HG03558 (cell line): Measurements from ENCODE around the gene PRKCE.

Experiments
- ATAC-seq: cut with Tn5 transposase; IDR thresholded peaks from one replicate; pipeline ENCODE4 v1.9.1; 2021; ENCODE audit warnings: moderate number of reproducible peaks; ENCODE audit not compliant: unreplicated experiment; ENCODE audit errors: extremely low read depth

The PRKCE gene

DNA sequence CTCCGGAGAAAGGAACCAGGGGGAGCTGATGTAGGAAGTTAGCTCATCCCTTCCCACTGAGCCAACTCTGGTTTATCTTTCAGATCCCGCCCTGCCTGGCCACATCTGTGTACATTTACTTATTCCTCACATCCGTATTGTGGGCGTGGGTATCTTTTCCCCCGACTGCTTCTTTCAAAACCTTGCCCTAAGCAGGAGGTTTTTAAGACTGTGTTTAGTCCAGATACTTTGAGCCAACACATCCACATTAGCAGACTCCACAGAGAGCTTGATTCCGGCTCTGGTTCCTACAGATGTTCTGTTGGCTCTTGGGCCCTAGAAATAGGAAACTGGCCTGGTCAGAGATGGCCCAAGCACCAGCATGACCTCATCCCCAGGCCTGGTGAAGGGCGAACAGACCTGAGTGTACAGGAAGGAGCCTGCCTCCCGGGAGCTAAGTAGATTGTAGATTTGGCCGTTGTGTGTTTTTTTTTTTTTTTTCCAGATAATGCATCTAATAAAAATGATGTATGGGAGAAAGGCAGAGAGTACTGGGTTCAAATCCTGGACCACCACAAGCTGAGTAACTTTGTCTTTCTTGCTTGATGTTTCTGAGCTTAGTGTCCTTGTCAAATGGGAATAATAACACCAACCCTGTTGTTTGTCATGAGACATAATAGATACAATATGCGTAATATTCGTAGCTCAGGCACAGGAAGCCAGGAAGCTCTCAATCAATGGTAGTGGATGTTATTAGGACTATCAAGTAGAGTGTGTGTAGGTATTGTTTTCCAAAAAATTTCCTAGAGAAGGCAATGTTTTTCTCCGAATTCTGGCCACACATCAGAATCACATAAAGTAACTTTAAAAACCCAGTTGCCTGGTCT is 92.3 kb downstream of the PRKCE start:
- no peak for ATAC-seq

DNA sequence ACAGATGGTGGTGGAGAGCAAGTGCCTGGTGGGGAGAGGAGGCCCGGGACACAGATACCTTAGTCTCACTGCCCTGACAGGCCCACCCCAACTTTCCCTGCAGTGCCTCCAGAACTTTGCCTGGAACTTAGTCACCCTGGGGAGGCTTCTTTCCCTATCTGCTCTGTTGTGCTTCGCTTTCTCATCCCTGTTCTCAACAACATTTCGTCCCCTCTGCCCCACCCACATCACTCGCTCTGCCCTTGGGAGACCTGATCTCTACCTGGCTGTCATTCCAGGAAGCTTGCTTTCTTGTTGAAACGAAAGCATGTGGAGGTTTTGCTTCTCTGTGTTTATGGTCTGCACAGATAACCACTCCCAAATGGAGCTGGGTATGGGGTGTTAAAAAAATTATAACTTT is 93.8 kb downstream of the PRKCE start:
- ATAC-seq, result no peak

GRCh38 chr2:45746888-45747287 is 95.4 kb downstream of the PRKCE start:
- ATAC-seq, result no peak

DNA sequence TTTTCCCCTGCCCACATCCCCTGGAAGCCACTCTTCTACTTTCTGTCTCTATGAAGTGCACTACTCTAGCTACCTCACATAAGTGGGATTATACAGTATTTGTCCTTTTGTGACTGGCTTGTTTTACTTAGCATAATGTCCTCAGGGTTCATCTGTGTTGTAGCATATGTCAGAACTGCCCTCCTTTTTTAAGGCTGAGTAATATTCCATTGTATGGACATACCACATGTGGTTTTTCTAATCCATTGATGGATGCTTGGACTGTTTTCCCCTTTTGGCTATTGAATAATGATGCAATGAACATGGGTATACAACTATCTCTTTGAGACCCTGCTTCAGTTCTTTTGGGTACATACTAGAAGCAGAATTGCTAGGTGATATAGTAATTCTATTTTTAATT is 95.9 kb downstream of the PRKCE start:
- no peak for ATAC-seq

- ATAC-seq, result no peak
These were observed 96.8 kb downstream of the PRKCE start for GRCh38 chr2:45748239-45748638.

- ATAC-seq, result no peak
These were observed 98.5 kb downstream of the PRKCE start for GRCh38 chr2:45750001-45750400.

DNA sequence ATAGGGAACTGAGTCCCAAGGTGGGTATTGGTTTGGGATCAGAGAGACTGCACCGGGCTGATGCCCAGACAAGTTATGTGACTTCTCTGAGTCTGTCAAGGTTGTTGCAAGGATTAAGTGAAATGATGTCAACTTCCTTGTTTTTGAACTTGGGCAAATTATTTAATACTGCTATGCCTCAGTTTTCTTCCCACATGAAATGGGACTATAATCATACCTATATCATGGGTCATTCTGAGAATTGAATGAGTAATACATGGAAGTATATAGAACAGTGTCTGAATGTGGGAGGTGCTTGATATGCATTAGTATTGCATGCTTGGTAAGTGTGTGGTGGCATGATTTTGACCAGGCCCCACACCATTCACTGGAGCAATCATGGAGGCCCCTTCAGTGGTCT is 99.0 kb downstream of the PRKCE start:
- no peak for ATAC-seq

DNA sequence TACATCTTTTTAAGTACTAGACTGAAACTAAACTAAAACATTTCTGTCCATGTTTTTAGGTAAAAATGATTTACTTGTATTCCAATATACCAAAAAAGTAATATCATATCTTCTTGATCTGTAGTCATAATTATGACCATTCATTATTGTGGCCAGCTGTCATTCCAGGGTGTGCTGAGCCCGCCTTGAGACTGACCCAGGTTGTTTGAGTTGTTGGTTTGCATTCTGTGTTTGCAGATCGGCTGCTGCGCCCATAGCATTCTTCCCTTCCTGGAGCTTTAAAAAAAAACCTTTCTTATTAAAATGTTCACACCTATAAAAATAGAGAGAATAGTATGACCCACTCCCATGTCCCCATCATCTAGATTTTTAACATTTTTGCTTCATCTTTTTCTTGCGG is 101.9 kb downstream of the PRKCE start:
- ATAC-seq, result no peak

DNA sequence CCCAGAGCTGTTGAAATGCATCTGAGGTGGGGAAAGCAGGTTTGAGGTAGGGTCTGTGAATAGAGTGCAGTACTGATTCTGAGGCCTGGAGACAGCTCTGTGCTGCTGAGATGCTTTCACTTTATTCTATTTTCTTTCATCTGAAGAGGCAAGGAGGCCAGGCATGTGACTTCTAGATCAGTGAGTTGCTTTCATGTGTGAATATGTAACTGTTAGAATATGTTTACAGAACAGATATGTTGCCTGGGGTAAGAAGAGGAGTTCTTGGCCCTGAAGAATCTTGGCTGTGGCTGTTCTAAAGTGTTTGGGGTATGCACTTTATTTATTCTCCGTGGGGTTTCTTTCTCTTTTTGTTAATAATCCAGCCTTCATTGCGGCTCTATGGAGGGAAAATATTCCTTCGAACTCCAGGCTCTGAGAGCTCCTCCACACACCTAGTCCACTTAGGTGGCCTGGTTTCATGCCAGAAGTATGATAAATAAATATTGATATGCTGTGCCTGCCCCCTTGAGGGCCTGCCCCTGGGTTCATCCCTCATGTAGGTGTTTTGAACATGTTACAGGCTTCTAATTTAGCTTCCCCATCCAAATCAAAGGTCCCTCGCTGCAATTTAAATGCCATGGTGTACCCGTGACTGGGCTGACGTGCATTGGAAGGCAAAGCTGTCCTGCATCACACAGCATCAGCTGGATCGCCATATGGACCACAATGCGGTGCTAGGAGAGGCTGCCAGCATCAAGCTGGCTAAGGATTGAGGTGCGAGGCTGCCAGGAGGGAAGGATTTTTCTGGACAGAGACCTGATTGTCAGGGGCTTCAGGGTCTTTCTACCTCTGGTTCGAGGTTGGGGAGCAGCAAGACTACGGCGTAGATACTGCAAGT is 102.9 kb downstream of the PRKCE start:
- ATAC-seq, result no peak

DNA sequence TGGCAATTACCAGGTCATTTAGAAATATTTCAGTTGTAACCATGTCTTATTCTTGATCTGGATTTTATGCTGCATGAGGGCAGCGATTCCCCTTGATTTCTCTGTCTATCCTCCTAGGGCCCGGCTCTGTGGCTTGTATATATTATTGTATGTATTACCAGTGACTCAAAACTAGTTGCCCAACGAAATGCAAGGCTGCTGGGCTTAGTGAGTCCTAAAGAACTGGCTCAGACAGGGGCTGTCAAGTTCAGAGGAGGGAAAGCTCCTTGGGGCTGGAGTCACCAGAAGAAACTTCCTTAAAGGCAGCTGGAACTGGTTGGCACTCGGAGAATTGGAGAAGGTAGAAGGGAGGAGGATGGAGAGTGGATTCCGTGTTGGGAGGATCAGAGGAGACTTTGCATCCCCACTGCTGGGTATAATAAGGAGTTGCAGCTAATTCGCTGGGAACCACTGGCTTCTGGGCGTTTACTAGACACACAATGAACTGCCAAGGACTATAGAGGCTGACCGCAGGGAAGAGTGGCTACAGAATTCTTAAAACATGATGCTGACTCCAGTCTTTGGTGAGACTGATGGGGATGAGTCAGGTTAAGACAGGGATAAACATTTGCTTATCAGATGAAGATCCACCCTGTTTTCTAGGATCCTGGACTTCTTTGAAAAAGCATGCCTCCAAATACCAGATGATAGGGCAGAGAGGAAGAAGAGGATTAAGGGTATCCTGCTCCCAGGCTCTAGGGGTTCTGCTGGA is 104.3 kb downstream of the PRKCE start:
- no peak for ATAC-seq

DNA sequence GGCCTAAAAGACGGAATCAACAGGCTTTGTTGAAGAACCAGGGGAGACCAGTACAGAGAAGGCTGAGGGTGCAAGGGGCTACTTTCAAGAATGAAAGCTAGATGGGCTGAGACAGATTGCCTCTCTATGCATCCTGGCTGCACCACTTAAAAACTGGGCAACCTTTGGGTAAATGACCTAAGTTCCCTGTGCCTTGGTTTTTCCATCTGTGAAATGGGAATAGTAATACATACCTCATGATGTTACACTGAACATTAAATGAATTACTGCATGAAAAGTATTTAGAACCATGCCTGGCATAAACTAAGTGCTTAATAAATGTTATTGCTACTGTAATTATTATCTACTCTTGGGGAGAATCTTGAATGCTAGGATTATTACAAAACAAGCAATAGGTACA is 106.5 kb downstream of the PRKCE start:
- no peak for ATAC-seq

DNA sequence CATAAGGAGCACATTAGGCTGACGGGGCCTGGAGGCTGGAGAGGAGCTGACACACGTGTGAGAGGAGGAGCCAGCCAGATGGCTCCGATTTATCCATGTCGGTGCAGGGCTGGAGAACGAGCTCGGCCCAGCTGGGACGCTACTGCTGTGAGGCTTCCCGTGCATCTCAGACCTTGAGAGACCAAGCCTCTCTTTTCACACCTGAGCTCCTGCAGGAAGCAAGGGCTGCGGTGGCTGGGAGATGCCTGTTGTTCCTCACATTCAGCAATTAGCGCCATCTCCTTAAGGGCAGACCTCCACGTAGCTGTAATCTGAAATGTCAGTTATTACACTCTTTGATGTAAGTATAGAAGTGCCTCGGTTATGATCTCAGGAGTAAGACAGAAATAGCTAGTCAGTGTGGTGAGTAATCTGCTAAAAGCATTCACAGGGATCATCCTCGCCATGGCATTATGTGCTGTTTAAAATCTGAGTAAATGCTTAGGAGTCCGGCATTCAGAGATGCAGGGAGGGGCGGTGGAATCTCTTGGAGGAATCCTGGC is 107.9 kb downstream of the PRKCE start:
- ATAC-seq, result no peak

DNA sequence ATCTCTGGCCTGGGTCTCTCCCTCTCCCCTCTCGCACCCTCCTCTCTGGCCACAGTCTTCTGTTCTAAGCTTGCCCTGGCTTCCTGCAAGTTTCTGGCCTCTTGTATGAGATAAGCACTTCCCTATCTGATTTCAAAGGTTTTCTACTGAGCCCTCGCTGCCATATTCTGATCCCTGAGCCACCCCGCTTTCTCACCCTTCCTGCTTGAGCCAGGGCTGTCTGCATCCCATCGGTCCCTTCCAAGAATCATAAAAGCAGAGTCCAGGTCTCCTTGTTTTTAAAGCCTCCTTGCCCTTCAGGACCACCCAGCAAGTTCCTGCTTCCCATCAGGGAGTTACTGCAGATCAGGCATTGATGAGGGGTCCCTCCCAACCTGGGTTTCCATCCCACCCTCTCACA is 110.2 kb downstream of the PRKCE start:
- no peak for ATAC-seq

GRCh38 chr2:45763255-45763654 is 111.8 kb downstream of the PRKCE start:
- ATAC-seq, result no peak

DNA sequence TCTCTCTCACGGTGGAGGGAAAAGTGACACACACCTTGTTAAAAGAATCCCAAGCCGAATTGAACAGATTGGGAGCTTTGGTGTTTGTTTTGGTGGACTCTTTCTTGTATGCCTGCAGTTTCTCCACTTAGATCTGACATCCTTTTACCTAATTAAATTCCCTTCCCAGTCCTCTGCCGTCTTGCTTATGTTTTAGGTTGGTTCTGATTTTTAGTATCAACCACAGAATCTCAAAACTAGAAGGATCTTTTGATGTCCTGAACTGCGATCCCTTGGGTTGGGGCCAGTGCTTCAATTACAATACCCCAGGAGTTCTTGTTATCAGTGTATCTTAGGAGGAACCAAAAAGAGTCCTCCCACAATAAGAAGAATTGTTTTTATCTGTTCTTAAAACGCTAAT is 112.3 kb downstream of the PRKCE start:
- ATAC-seq, result no peak

DNA sequence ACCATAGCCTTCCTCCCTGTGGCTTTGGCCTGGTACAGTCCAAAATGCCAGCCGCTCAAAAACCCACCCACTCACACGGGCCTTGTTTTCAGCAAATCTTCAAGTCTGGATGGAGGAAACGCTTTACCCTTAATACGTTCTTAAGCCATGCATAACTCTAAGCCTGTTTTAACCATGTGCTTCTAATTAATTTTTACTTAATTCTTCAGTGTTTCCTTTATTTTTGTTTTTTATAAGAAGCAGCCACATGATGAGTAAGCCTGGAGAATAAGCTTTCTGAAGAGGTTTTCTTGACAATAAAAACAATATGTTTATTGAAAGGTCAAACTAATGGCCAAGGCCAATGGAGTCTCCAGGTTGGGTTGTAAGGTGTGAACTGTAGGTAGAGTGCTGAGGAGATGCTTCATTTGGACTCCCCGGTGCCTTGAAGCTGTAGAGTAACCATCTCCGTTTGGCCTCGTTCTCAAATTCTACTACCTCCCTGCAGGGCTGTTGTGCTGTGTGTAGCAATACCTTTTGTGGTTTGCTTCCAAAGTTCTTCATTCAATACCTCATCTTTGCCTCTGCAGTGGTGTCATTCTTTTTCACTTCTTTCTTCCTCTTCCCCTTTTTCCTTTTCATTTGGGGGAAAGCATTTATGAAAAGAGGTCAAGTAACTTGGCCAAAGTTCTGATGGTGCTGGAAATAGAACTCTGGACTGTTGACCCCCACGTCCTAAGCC is 113.7 kb downstream of the PRKCE start:
- no peak for ATAC-seq

DNA sequence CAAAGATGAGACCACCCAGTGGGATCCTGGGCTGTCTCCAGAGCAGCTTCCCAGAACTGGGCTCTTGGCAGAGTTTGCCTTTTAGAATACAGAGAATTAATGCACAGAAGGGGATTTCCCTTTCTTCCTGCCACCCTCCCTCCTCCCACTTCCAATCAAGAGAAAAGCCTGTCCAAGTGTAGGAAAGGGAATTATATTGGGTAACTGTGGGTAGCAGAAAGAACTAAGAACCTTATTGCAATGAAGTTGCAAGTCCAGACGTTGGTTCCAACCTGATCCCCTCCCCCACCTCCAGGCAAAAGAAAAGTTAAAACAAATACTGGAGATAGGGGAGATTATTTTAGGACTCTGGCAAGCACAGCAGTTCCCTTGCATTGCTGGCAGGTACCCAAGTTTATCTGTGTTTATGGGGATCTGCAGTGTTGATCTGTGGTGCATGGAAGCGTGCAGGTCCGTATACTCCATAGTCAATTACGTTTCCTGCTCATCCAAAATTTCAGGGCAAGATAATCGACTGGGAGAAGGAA is 114.3 kb downstream of the PRKCE start:
- no peak for ATAC-seq

GRCh38 chr2:45768208-45768607 is 116.7 kb downstream of the PRKCE start:
- no peak for ATAC-seq

DNA sequence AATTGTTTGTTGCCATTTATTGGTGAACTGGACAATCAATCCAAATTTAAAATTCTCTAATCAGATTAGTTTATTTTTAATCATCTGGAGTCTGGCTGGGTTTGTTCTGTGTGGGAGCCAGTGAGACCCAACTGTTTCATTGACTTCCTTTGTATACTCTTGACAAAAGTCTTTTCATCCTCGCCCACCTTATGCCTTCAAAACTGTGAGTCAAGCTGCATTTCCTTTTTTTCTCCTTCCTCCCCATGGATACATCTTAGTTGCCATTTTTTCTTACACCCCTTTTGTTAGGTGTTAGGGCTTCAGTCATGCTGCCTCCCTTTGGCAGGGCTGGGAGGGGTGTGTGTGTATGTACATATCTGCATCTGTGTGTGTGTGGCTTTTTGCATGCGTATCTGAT is 117.6 kb downstream of the PRKCE start:
- ATAC-seq, result no peak
